Measurements from ENCODE around the gene C13orf46.

C13orf46 gene

DNA sequence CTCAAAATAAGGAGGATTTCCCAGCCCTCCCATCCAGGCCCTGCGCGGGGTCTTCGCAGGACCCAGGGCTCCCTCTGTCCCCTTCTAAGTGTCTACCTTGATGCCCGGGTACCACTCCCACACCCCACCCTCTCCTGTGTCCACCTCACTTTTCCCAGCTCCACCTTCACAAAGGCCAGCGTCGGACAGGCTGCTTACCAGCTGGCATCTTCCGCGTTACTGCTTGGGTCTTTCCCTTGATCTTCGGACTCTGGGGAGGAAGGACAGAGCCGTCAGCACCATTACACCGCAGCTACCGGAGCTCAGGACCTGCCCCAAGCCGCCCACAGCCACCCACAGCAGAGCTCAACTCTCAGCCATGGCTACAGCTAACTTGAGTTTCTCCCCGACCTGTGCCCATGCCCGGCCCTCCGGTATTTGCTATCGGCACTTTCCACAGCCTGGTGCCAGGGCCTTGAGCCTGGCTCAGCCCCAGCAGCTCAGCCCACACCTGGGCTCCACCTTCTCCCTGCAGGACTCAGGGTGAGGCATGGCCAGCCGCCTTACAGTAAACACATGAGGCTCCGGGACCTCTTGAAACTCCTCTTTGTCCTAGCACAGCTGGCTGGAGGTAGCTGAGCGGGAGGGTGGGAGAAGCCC is 3.8 kb downstream of the C13orf46 start:
- H3K4me3 ChIP-seq (ENCODE audit: low read depth, low read length), result peak overlapping the region; percentile 41
- DNase-seq (ENCODE audit: low read depth), result peak; percentile 85
- TF ChIP-seq, protein P1, sequence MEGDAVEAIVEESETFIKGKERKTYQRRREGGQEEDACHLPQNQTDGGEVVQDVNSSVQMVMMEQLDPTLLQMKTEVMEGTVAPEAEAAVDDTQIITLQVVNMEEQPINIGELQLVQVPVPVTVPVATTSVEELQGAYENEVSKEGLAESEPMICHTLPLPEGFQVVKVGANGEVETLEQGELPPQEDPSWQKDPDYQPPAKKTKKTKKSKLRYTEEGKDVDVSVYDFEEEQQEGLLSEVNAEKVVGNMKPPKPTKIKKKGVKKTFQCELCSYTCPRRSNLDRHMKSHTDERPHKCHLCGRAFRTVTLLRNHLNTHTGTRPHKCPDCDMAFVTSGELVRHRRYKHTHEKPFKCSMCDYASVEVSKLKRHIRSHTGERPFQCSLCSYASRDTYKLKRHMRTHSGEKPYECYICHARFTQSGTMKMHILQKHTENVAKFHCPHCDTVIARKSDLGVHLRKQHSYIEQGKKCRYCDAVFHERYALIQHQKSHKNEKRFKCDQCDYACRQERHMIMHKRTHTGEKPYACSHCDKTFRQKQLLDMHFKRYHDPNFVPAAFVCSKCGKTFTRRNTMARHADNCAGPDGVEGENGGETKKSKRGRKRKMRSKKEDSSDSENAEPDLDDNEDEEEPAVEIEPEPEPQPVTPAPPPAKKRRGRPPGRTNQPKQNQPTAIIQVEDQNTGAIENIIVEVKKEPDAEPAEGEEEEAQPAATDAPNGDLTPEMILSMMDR (IDR thresholded peaks at IDR 0.05; ENCODE audit: control insufficient read depth, extremely low read depth, insufficient read depth), result no peak

DNA sequence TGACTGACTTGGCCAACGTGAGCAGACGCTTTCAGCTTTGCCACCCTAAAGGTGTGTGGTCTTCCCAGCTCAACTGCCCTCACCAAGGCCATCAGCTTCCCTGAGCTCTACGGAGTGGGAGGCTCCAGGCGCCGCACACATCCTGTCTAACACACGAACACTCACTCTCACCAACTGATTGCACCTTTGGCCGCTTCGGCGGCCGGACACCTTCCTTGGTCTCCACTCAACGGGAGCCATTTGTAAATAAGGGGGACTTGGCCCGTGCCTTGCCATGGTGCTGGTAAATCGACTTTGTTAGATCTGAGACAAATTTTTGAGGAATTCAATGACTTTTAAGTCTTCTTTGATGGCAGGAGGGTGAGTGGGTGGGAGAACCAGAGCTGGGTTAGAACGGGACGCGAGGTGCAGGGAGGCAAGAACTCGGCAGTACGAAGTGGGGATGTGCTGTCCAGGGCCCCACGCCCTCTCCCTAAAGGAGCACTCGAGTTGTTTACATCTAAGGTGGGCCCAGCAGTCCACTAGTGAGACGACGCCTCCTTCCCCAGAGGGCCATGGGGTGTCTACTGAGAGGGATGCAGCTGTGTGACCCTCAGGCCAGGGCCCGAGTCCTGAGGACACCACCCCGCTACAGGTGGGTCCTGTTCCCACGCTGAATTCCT is 4.4 kb downstream of the C13orf46 start:
- DNase-seq (ENCODE audit: low read depth), result no peak
- TF ChIP-seq, protein P1 (IDR thresholded peaks at IDR 0.05; ENCODE audit: control insufficient read depth, extremely low read depth, insufficient read depth), result no peak
- peak overlapping the region; percentile 41; the same call in 1 of the 2 replicates for H3K4me3 ChIP-seq (ENCODE audit: low read depth, low read length)

- no peak for DNase-seq (ENCODE audit: low read depth)
- no peak overlapping the region for H3K4me3 ChIP-seq (ENCODE audit: low read depth, low read length)
- TF ChIP-seq, protein P1 (IDR thresholded peaks at IDR 0.05; ENCODE audit: control insufficient read depth, extremely low read depth, insufficient read depth), result no peak
Observed at GRCh38 chr13:113968463-113969310, 5.2 kb downstream of the C13orf46 start.

- no peak overlapping the region for H3K4me3 ChIP-seq (ENCODE audit: low read depth, low read length)
- TF ChIP-seq, protein P1 (IDR thresholded peaks at IDR 0.05; ENCODE audit: control insufficient read depth, extremely low read depth, insufficient read depth), result no peak
- no peak for DNase-seq (ENCODE audit: low read depth)
Observed at GRCh38 chr13:113967729-113968462, 6.0 kb downstream of the C13orf46 start.

- no peak for DNase-seq (ENCODE audit: low read depth)
- TF ChIP-seq, protein P1 (IDR thresholded peaks at IDR 0.05; ENCODE audit: control insufficient read depth, extremely low read depth, insufficient read depth), result no peak
- no peak overlapping the region for H3K4me3 ChIP-seq (ENCODE audit: low read depth, low read length)
Observed at GRCh38 chr13:113967206-113967720, 6.6 kb downstream of the C13orf46 start.

Data from LNCaP clone FGC (cell line).